Activated CD4-positive, alpha-beta T cell treated with anti-CD3 and anti-CD28 coated beads, Interleukin-2, amount 10 ng/mL, durations not matched to agents 24 days and 14 days (primary cell): ENCODE measurements around the gene NFE2L1. TPM values are rescaled to one million over a fixed set of nuclear protein-coding genes. Genes with fewer than 3 reads are reported as not detected.
A peak's percentile ranks its signal among the peaks of the same experiment; 100 is the strongest.

ENCODE experiments used
- DNase-seq: peaks from one replicate; pipeline ENCODE4 v3.0.0; 2022
- H3K27ac Mint-ChIP-seq: one replicate; pipeline ENCODE4 v1.8.0; 2022; ENCODE audit warnings: mild to moderate bottlenecking, mixed read lengths
- H3K27me3 Mint-ChIP-seq: one replicate; pipeline ENCODE4 v1.8.0; 2022; ENCODE audit warnings: mixed read lengths
- H3K36me3 Mint-ChIP-seq: one replicate; pipeline ENCODE4 v1.8.0; 2022; ENCODE audit warnings: low read depth, mild to moderate bottlenecking, mixed read lengths
- H3K4me1 Mint-ChIP-seq: one replicate; pipeline ENCODE4 v1.8.0; 2021; ENCODE audit warnings: mixed read lengths
- H3K4me3 Mint-ChIP-seq: one replicate; pipeline ENCODE4 v1.8.0; 2022; ENCODE audit warnings: mild to moderate bottlenecking, moderate library complexity, mixed read lengths
- H3K9me3 Mint-ChIP-seq: one replicate; pipeline ENCODE4 v1.8.0; 2021; ENCODE audit warnings: mixed read lengths
- intact Hi-C: fragments of 100-400 bp; cut with micrococcal nuclease; formaldehyde crosslinking; loops from one replicate; pipeline ENCODE4 v1.15.1; 2023
- total RNA-seq: library from RNA; stranded (reverse); gene quantifications from 2 replicates; pipeline ENCODE4 v1.2.3, GENCODE V29; 2022

The NFE2L1 gene
- total RNA-seq, 1 donor from 2014 or later, result 85.2 TPM

DNA sequence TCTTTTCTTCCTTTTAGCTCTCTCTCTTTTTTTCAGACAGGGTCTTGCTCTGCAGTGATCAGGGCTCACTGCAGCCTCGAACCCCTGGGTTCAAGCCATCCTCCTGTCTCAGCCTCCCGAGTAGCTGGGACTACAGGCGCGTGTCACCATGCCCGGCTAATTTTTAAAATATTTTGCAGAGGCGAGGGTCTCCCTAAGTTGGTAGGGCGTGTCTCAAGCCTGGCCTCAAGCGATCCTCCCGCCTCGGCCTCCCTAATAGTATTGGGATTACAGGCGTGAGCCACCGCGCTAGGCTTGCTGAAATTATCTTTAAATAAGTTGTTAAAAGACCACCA is 58.6 kb downstream of the NFE2L1 start:
- Mint-ChIP-seq H3K4me1 (peaks cover 48% of the 10 kb centered on the region), H3K27ac (peak overlapping the region; percentile 95), H3K27me3 (no peaks in the 10 kb centered on the region), H3K4me3 (peak overlapping the region; percentile 98), H3K36me3 (peaks cover 8% of the 10 kb centered on the region), H3K9me3 (no peaks in the 10 kb centered on the region)
- DNase-seq, result no peak
- intact Hi-C loops, result loop anchor here (10.0 kb wide), 3 partner anchors 162 to 788 kb away; partner anchors contain the start of genes ATP5MC1, HOXB3, HOXB5 and PNPO

DNA sequence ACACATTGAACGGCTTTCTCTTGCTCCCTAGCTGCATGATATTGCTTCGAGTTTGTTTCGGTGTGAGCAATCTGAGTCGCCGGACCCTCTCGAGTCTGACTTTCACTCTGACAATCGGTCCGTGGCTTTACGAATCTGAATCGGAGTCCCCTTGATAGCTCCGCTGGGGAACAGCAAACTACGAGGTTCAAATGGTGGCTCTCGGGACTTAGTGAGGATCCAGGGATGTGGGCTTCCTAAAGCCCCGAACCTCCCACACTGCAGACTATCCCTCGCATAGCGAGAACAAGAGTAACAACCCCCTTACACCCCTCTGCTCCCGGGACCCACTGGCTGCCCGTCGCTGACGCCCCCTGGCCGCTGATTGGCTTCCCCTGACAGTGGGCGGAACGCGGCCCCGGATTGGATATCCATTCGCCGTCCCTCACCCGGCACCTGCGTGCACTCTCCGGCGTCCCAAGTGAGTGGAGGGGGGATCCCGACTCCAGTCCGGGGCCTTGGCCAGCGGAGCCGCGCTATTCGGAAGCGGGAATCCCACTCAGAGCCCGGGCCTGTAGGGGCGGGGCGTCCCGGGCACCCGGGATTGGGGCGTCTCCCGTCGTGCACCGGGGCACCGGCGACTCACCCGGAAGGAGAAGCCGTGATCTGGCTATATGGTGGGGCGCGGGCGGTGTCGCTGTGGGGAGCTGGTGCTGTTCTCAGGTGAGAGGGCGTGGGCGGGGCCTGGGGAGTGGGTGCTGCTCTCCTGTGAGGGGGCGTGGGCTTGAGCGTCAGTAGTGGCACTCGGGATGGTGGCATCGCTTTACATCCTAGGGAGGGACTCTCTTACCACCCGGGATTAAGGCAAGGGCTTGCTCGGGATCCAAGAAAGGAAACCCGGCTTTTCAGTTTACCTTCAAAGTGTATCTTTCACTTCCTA is 59.2 kb downstream of the NFE2L1 start, which contains the start of gene SNX11:
TSS of gene SNX11 (plus strand) at position 630 of the 919 bp plus-strand sequence. CDS start 4,278 bp downstream, outside the sequence.
- no peaks in the 10 kb centered on the region for H3K27me3 Mint-ChIP-seq
- peak within 1 kb of the TSS; percentile 98 for H3K4me3 Mint-ChIP-seq
- peak within 1 kb of the TSS; percentile 95 for H3K27ac Mint-ChIP-seq
- peaks cover 51% of the 10 kb centered on the region for H3K4me1 Mint-ChIP-seq
- no peaks in the 10 kb centered on the region for H3K9me3 Mint-ChIP-seq
- intact Hi-C loops, result loop anchor here (10.0 kb wide), 3 partner anchors 163 to 787 kb away; partner anchors contain the start of genes ATP5MC1, HOXB3, HOXB5 and PNPO
- peaks cover 14% of the 10 kb centered on the region for H3K36me3 Mint-ChIP-seq
- peak; percentile 98 for DNase-seq

DNA sequence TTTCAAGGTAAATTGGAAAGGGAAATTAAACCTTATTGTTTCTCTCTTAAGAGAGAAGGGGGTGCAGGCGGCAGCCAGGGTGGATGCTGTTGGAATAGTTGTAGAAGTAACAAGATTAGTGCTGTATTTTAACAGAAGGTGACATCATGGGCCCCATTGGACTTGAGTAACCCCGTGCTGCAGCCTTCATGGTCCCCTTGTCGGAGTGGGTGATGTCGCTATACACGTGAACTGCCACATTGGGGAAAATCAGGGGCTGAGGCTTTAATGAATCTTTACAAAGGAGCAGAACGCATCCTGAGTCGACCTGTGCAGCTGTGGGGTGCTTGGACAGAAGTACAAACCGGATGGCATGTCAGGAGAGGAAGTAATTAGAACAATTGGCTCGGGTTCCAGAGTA is 62.6 kb downstream of the NFE2L1 start:
- no peaks in the 10 kb centered on the region for H3K9me3 Mint-ChIP-seq
- H3K36me3 Mint-ChIP-seq, result peaks cover 23% of the 10 kb centered on the region
- H3K27ac Mint-ChIP-seq, result peak overlapping the region; percentile 14
- no peak overlapping the region for H3K4me3 Mint-ChIP-seq
- peaks cover 48% of the 10 kb centered on the region for H3K4me1 Mint-ChIP-seq
- intact Hi-C loops, result no loop called here
- DNase-seq, result no peak
- no peaks in the 10 kb centered on the region for H3K27me3 Mint-ChIP-seq

Other genes with a start within 250 kb of the NFE2L1 start
- gene OSBPL7, start 226.6 kb upstream of the NFE2L1 start, total RNA-seq, result 18.1 and 18.4 TPM in 2 replicates
- gene MRPL10, start 216.8 kb upstream of the NFE2L1 start, total RNA-seq, result 55.0 and 58.3 TPM in 2 replicates
- gene LRRC46, start 216.7 kb upstream of the NFE2L1 start, total RNA-seq, result 0.33 and 0.44 TPM in 2 replicates
- 24.3 and 24.8 TPM in 2 replicates for gene SCRN2, start 207.1 kb upstream of the NFE2L1 start, total RNA-seq
- 0.05 TPM in 2 replicates for gene SP6, start 197.2 kb upstream of the NFE2L1 start, total RNA-seq
- 18.3 and 21.7 TPM in 2 replicates for gene SP2, start 152.1 kb upstream of the NFE2L1 start, total RNA-seq
- gene PNPO, start 106.8 kb upstream of the NFE2L1 start, total RNA-seq, result 61.5 and 69.4 TPM in 2 replicates
- gene PRR15L, start 90.5 kb upstream of the NFE2L1 start, total RNA-seq, result not detected in 2 replicates
- gene CDK5RAP3, start 77.2 kb upstream of the NFE2L1 start, total RNA-seq, result 192 and 202 TPM in 2 replicates
- 4.4 and 4.5 TPM in 2 replicates for gene COPZ2, start 10.6 kb upstream of the NFE2L1 start, total RNA-seq
- gene CBX1, start 53.1 kb downstream of the NFE2L1 start, total RNA-seq, result 61.3 and 64.6 TPM in 2 replicates
- 33.3 and 34.9 TPM in 2 replicates for gene SNX11, start 59.4 kb downstream of the NFE2L1 start, total RNA-seq